Measurements from ENCODE around the gene TIMD4. TPM values are rescaled to one million over a fixed set of nuclear protein-coding genes. Genes with fewer than 3 reads are reported as not detected.

Gene TIMD4
- total and polyA plus RNA-seq, 2 of the 13 experiments (the other 11 are each of a cell fraction or from before 2014, with no cell fraction given): 0.50 TPM; not detected in 1

GRCh38 chr5:156981481-156981880 is 18.5 kb upstream of the TIMD4 start:
- Histone ChIP-seq H3K79me2 (ENCODE audit: insufficient read depth, low read length) (no peaks in the 10 kb centered on the region), H3K9ac (ENCODE audit: insufficient read depth, low read depth, low read length) (no peak overlapping the region), H3K36me3 (replicated peaks in 1 of 2; ENCODE audit: control insufficient read depth in 1 of 2, insufficient read depth in 2 of 2, low read length in 2 of 2) (no peaks in the 10 kb centered on the region), H3K27ac (ENCODE audit: extremely low read length, insufficient read depth, low read length) (no peak overlapping the region), H4K20me1 (ENCODE audit: insufficient read depth, low read length) (no peaks in the 10 kb centered on the region), H3K4me1 (ENCODE audit: insufficient read depth, low read length) (no peaks in the 10 kb centered on the region), H3K9me3 (ENCODE audit: low read length) (no peaks in the 10 kb centered on the region), H3K4me2 (ENCODE audit: low read depth, low read length) (no peak overlapping the region), H2AFZ (ENCODE audit: low read length) (no peak overlapping the region), H3K27me3 (ENCODE audit: control insufficient read depth in 1 of 2, insufficient read depth in 2 of 2, low read length in 2 of 2) (no peaks in the 10 kb centered on the region), H3K4me3 (replicated peaks in 1 of 3; ENCODE audit: insufficient read depth in 1 of 3, low read depth in 2 of 3, low read length in 3 of 3) (no peak overlapping the region)
- BruUV-seq (replicated peaks): no TSS peak
- in situ Hi-C loops (cut with HindIII; ENCODE audit: extremely low pct_ligation_motif_present, low pct_unique_long_range_greater_than_20kb) (no loop called here), intact Hi-C loops (cut with micrococcal nuclease; ENCODE audit: unreplicated experiment) (no loop called here)
- CTCF ChIA-PET (ENCODE audit: low intra/inter-chr PET ratio, low total read pairs): no interaction called here
- DNase-seq (ENCODE audit: low spot score): no peak
- no peak for ATAC-seq
- TF ChIP-seq KAT8 (CRISPR knock-in tag; IDR thresholded peaks at IDR 0.05): no peak
- FAIRE-seq: no peak
- POLR2A ChIA-PET: no interaction called here

- ChIA-PET POLR2A (no interaction called here), CTCF (ENCODE audit: low intra/inter-chr PET ratio, low total read pairs) (no interaction called here)
- BruUV-seq (replicated peaks): no TSS peak
- intact Hi-C loops (cut with micrococcal nuclease; ENCODE audit: unreplicated experiment): no loop called here
- 75% methylated on average over 6 of the region's 6 CpGs for WGBS (ENCODE audit: low lambda C conversion rate)
- FAIRE-seq (no peak), DNase-seq (ENCODE audit: low spot score) (no peak), ATAC-seq (no peak)
- no peaks in the 10 kb centered on the region for H3K4me1 ChIP-seq (ENCODE audit: insufficient read depth, low read length)
- H3K27ac ChIP-seq (ENCODE audit: extremely low read length, insufficient read depth, low read length): no peak overlapping the region
- in situ Hi-C loops (cut with HindIII; ENCODE audit: extremely low pct_ligation_motif_present, low pct_unique_long_range_greater_than_20kb): no loop called here
- no peaks in the 10 kb centered on the region for H3K9me3 ChIP-seq (ENCODE audit: low read length)
- H3K4me3 ChIP-seq (replicated peaks in 1 of 3; ENCODE audit: insufficient read depth in 1 of 3, low read depth in 2 of 3, low read length in 3 of 3): no peak overlapping the region
- no peaks in the 10 kb centered on the region for H3K36me3 ChIP-seq (replicated peaks in 1 of 2; ENCODE audit: control insufficient read depth in 1 of 2, insufficient read depth in 2 of 2, low read length in 2 of 2)
- no peak overlapping the region for H2AFZ ChIP-seq (ENCODE audit: low read length)
- H3K9ac ChIP-seq (ENCODE audit: insufficient read depth, low read depth, low read length): no peak overlapping the region
- H4K20me1 ChIP-seq (ENCODE audit: insufficient read depth, low read length): no peaks in the 10 kb centered on the region
- no peak for TF ChIP-seq DZIP1 (CRISPR knock-in tag; IDR thresholded peaks at IDR 0.05)
- TF ChIP-seq SKIL (CRISPR knock-in tag; IDR thresholded peaks at IDR 0.05; ENCODE audit: borderline replicate concordance): no peak
- no peak for TF ChIP-seq E2F2 (CRISPR knock-in tag; IDR thresholded peaks at IDR 0.05; ENCODE audit: borderline replicate concordance)
- TF ChIP-seq ZNF562 (CRISPR knock-in tag; IDR thresholded peaks at IDR 0.05; ENCODE audit: borderline replicate concordance): no peak
- no peak for TF ChIP-seq ZNF10 (CRISPR knock-in tag; IDR thresholded peaks at IDR 0.05; ENCODE audit: borderline replicate concordance, low read depth)
- H3K79me2 ChIP-seq (ENCODE audit: insufficient read depth, low read length): no peaks in the 10 kb centered on the region
- no peaks in the 10 kb centered on the region for H3K27me3 ChIP-seq (ENCODE audit: control insufficient read depth in 1 of 2, insufficient read depth in 2 of 2, low read length in 2 of 2)
- no peak overlapping the region for H3K4me2 ChIP-seq (ENCODE audit: low read depth, low read length)
These were observed 11.3 kb upstream of the TIMD4 start for GRCh38 chr5:156974328-156974727.
